Esophagus squamous epithelium (tissue), 4 donors: ENCODE measurements around the gene LMNTD1.

Experiments
- CTCF ChIP-seq, 6 experiments: fragments of 450-650 bp in 4 of 6; fragments of 200-600 bp in 2 of 6; sonication (generic) in 2 of 6; IDR thresholded peaks; one replicate each; pipeline ENCODE4 v1.5.1; 2016 to 2019; ENCODE audit warnings: antibody characterized with exemption in 6 of 6, mild to moderate bottlenecking in 4 of 6, moderate library complexity in 4 of 6
- POLR2A ChIP-seq, 4 donors: fragments of 450-650 bp; IDR thresholded peaks; one replicate each; pipeline ENCODE4 v1.6.1; 2017; ENCODE audit warnings: antibody characterized with exemption in 4 of 4, mild to moderate bottlenecking in 4 of 4, moderate library complexity in 3 of 4

GRCh38 chr12:25458047-25458552 is 95.0 kb downstream of the LMNTD1 start:
- no peak for TF ChIP-seq CTCF (IDR thresholded peaks at IDR 0.05)
- TF ChIP-seq POLR2A (IDR thresholded peaks at IDR 0.05): no peak
